HCT116 (cell line): Measurements from ENCODE around the gene PHF21B.

Experiments
- CBX3 ChIP-seq: IDR thresholded peaks from 2 replicates; pipeline ENCODE4 v1.6.1; 2012; ENCODE audit warnings: low read depth
- CTCF ChIP-seq, 3 experiments: fragments of 200-600 bp in 1 of 3; sonication (generic) in 1 of 3; IDR thresholded peaks in 2 of 3; conservative IDR thresholded peaks in 1 of 3; 2 replicates each; pipeline ENCODE4 v1.5.1; 2012 to 2017; ENCODE audit warnings: low read depth in 2 of 3, low read length in 2 of 3, antibody characterized with exemption in 1 of 3, borderline replicate concordance in 1 of 3, control low read depth in 1 of 3, mild to moderate bottlenecking in 1 of 3, mixed read lengths in 1 of 3, mixed run types in 1 of 3, moderate library complexity in 1 of 3; ENCODE audit not compliant: insufficient read depth in 1 of 3
- EZH2 ChIP-seq: fragments of 200-600 bp; sonication (generic); IDR thresholded peaks from 2 replicates; pipeline ENCODE4 v1.6.1; 2017; ENCODE audit warnings: antibody characterized with exemption, mixed run types
- EZH2phosphoT487 ChIP-seq: fragments of 200-600 bp; IDR thresholded peaks from 2 replicates; pipeline ENCODE4 v1.6.1; 2018; ENCODE audit warnings: antibody characterized with exemption, borderline replicate concordance
- POLR2A ChIP-seq: IDR thresholded peaks from 2 replicates; pipeline ENCODE4 v1.7.0; 2011; ENCODE audit warnings: borderline replicate concordance; ENCODE audit not compliant: insufficient read depth, insufficient read length; ENCODE audit errors: extremely low read depth
- POLR2AphosphoS5 ChIP-seq: IDR thresholded peaks from 2 replicates; pipeline ENCODE4 v1.6.1; 2011; ENCODE audit warnings: mild to moderate bottlenecking, low read depth, low read length, moderate library complexity
- SIN3A ChIP-seq: IDR thresholded peaks from 2 replicates; pipeline ENCODE4 v1.6.1; 2012; ENCODE audit warnings: low read depth
- SP1 ChIP-seq: IDR thresholded peaks from 2 replicates; pipeline ENCODE4 v1.6.1; 2012; ENCODE audit warnings: low read depth

DNA sequence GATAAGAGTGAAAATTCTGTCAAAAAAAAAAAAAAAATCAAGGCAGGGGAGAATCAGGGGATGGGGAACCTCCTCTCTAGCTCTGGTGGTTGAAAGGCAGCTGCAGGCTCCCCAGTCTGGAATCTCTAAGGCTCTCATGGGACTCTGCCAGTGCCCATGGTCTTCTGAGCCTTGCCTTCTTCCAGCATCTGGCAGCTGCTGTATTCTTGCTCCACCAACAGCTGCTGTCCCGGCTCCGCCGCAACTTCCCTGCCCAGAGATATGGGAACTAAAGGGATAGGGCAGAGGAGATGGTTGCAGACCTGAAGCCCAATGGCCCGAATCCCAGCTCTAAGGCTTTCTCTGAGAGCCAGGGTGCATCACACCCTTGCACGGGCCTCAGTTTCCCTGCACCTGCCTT, 49.5 kb upstream of the PHF21B start:
- no peak for TF ChIP-seq CTCF (IDR thresholded peaks at IDR 0.05 in 2 of 3, conservative IDR thresholded peaks at IDR 0.05 in 1 of 3; ENCODE audit: borderline replicate concordance in 1 of 3, insufficient read depth in 1 of 3, low read depth in 2 of 3, low read length in 2 of 3)
- no peak for TF ChIP-seq SP1
- TF ChIP-seq CBX3: no peak
- TF ChIP-seq POLR2A: no peak
- TF ChIP-seq EZH2: no peak
- no peak for TF ChIP-seq EZH2phosphoT487
- no peak for TF ChIP-seq POLR2AphosphoS5
- TF ChIP-seq SIN3A: no peak
